Ovary (tissue), 3 donors: Measurements from ENCODE around the gene SETD7.

ENCODE experiments used
- CTCF ChIP-seq, 3 donors: fragments of 450-650 bp in 2 of 3; fragments of 200-600 bp in 1 of 3; IDR thresholded peaks; one replicate each; pipeline versions ENCODE4 v1.5.1 to v1.8.0; 2016 to 2022; ENCODE audit warnings: antibody characterized with exemption in 3 of 3, mild to moderate bottlenecking in 1 of 3
- POLR2A ChIP-seq: fragments of 450-650 bp; IDR thresholded peaks from one replicate; pipeline ENCODE4 v1.6.1; 2017; ENCODE audit warnings: antibody characterized with exemption, mild to moderate bottlenecking, moderate library complexity
- donor health status: DM: no; HTN: no; CAD: no.

- TF ChIP-seq CTCF (IDR thresholded peaks at IDR 0.05), result no peak
- no peak for TF ChIP-seq POLR2A
Observed at GRCh38 chr4:139492429-139492828, 63.6 kb downstream of the SETD7 start.
